Activated CD4-positive, alpha-beta T cell treated with anti-CD3 and anti-CD28 coated beads for 36 hours (primary cell): ENCODE measurements around the gene PNP. TPM values are rescaled to one million over a fixed set of nuclear protein-coding genes. Genes with fewer than 3 reads are reported as not detected.

Source experiments
- ATAC-seq: fragments of 200-7000 bp; cut with Tn5 transposase; one replicate; pipeline ENCODE4 v1.10.0; 2021; ENCODE audit warnings: mild to moderate bottlenecking, moderate library complexity
- CTCF ChIA-PET: fragments of 350-600 bp; sonication (Branson Sonifier 250); formaldehyde crosslinking; loops from one replicate; lab custom pipeline; 2021; ENCODE audit warnings: antibody characterized with exemption; lab: Charles Lee
- POLR2A ChIA-PET: fragments of 350-600 bp; sonication (Branson Sonifier 250); formaldehyde crosslinking; loops from one replicate; lab custom pipeline; 2021; ENCODE audit warnings: antibody characterized with exemption, inconsistent platforms; lab: Charles Lee
- DNase-seq: peaks from one replicate; pipeline ENCODE4 v3.0.0-alpha.2; 2020
- H3K27ac Mint-ChIP-seq: one replicate; pipeline ENCODE4 v1.8.0; 2021; ENCODE audit warnings: mixed read lengths
- H3K27me3 Mint-ChIP-seq: one replicate; pipeline ENCODE4 v1.8.0; 2021; ENCODE audit warnings: mixed read lengths
- H3K36me3 Mint-ChIP-seq: one replicate; pipeline ENCODE4 v1.8.0; 2021; ENCODE audit warnings: low read depth, mixed read lengths
- H3K4me1 Mint-ChIP-seq: one replicate; pipeline ENCODE4 v1.8.0; 2021; ENCODE audit warnings: mixed read lengths
- H3K4me3 Mint-ChIP-seq: one replicate; pipeline ENCODE4 v1.8.0; 2021; ENCODE audit warnings: mild to moderate bottlenecking, moderate library complexity, mixed read lengths
- H3K9me3 Mint-ChIP-seq: one replicate; pipeline ENCODE4 v1.8.0; 2021; ENCODE audit warnings: low read depth, mixed read lengths
- intact Hi-C, 2 experiments: fragments of 100-400 bp; cut with DNase I in 1 of 2; cut with micrococcal nuclease in 1 of 2; formaldehyde crosslinking; loops; one replicate each; pipeline versions ENCODE4 v1.14.2 to v1.15.1; 2022 to 2024; cut with DNase I, micrococcal nuclease
- total RNA-seq, 2 experiments: library from RNA; stranded (reverse); gene quantifications; one replicate each; pipeline ENCODE4 v1.2.3, GENCODE V29; 2021

The PNP gene
- 100 to 1,000 TPM; 160 to 164 TPM for total RNA-seq

GRCh38 chr14:20469242-20469889, at the start of gene PNP:
TSS of gene PNP (plus strand) at chr14:20469406. CDS start at chr14:20469525, 119 bp downstream.
- Mint-ChIP-seq H3K9me3 (no peaks in the 10 kb centered on the region), H3K27me3 (no peaks in the 10 kb centered on the region), H3K36me3 (peaks cover 43% of the 10 kb centered on the region), H3K27ac (peak within 1 kb of the TSS; percentile 97), H3K4me1 (peaks cover 37% of the 10 kb centered on the region), H3K4me3 (peak within 1 kb of the TSS; percentile 91)
- DNase-seq = peak; percentile 93
- ChIA-PET CTCF (interaction anchor here (0.6 to 1.9 kb wide), 10 partner anchors 8 to 140 kb away, joined by 3 to 10 read pairs (median 4); partner anchors contain the start of genes PARP2 and PIP4P1), POLR2A (interaction anchor here (0.6 to 3.0 kb wide), 11 partner anchors 8 to 647 kb away, joined by 3 to 48 read pairs (median 5); partner anchors contain the start of genes APEX1, OSGEP, PARP2 and PIP4P1)
- intact Hi-C loops = loop anchor here (1.0 to 5.0 kb wide), 7 partner anchors 8 to 144 kb away; partner anchors contain the start of genes APEX1 (in 2 of the 2), PARP2 (in 2 of the 2), PIP4P1 (in 2 of the 2) and OSGEP (in 1 of the 2)
- peak; percentile 93 for ATAC-seq

GRCh38 chr14:20419419-20419818, 49.8 kb upstream of the PNP start:
- CTCF ChIA-PET = no interaction called here
- Mint-ChIP-seq H3K4me3 (no peak overlapping the region), H3K9me3 (no peaks in the 10 kb centered on the region), H3K4me1 (peaks cover 11% of the 10 kb centered on the region), H3K27ac (no peak overlapping the region), H3K36me3 (no peaks in the 10 kb centered on the region), H3K27me3 (no peaks in the 10 kb centered on the region)
- DNase-seq = no peak
- POLR2A ChIA-PET = no interaction called here
- ATAC-seq = no peak
- intact Hi-C loops = no loop called here

- ChIA-PET CTCF (interaction anchor here (0.6 to 1.8 kb wide), 3 partner anchors 11 to 95 kb away, joined by 3 to 4 read pairs (median 3); no protein-coding TSS in a partner anchor), POLR2A (no interaction called here)
Measured at GRCh38 chr14:20421267-20421666, 47.9 kb upstream of the PNP start.

GRCh38 chr14:20422886-20423285, 46.3 kb upstream of the PNP start:
- Mint-ChIP-seq H3K4me1 (peaks cover 11% of the 10 kb centered on the region), H3K9me3 (no peaks in the 10 kb centered on the region), H3K36me3 (no peaks in the 10 kb centered on the region), H3K27ac (no peak overlapping the region), H3K27me3 (no peaks in the 10 kb centered on the region), H3K4me3 (no peak overlapping the region)
- DNase-seq (no peak), ATAC-seq (no peak)
- ChIA-PET CTCF (interaction anchor here (1.3 to 4.8 kb wide), 3 partner anchors 8 to 95 kb away, joined by 4 to 39 read pairs (median 4); partner anchors contain the start of gene TEP1), POLR2A (no interaction called here)
- intact Hi-C loops = no loop called here

More at GRCh38 chr14:20421267-20421666, 47.9 kb upstream of the PNP start:
- no peak for ATAC-seq
- Mint-ChIP-seq H3K4me3 (no peak overlapping the region), H3K27ac (no peak overlapping the region), H3K9me3 (no peaks in the 10 kb centered on the region), H3K4me1 (peaks cover 7% of the 10 kb centered on the region), H3K36me3 (no peaks in the 10 kb centered on the region), H3K27me3 (no peaks in the 10 kb centered on the region)
- intact Hi-C loops = no loop called here
- DNase-seq = no peak

GRCh38 chr14:20424851-20425250, 44.4 kb upstream of the PNP start:
- Mint-ChIP-seq H3K9me3 (no peaks in the 10 kb centered on the region), H3K4me1 (peaks cover 28% of the 10 kb centered on the region), H3K27me3 (no peaks in the 10 kb centered on the region), H3K36me3 (no peaks in the 10 kb centered on the region), H3K27ac (no peak overlapping the region), H3K4me3 (no peak overlapping the region)
- ATAC-seq = no peak
- CTCF ChIA-PET = interaction anchor here (0.7 to 4.8 kb wide), 3 partner anchors 10 to 185 kb away, joined by 3 to 39 read pairs (median 3); partner anchors contain the start of gene TEP1
- no peak for DNase-seq
- POLR2A ChIA-PET = no interaction called here
- intact Hi-C loops = no loop called here

GRCh38 chr14:20427231-20428009, 41.8 kb upstream of the PNP start:
- Mint-ChIP-seq H3K36me3 (no peaks in the 10 kb centered on the region), H3K27me3 (no peaks in the 10 kb centered on the region), H3K9me3 (no peaks in the 10 kb centered on the region), H3K4me3 (peak overlapping the region; percentile 37), H3K4me1 (peaks cover 28% of the 10 kb centered on the region), H3K27ac (peak overlapping the region; percentile 81)
- ChIA-PET POLR2A (no interaction called here), CTCF (no interaction called here)
- DNase-seq (no peak), ATAC-seq (peak; percentile 69)
- intact Hi-C loops = no loop called here

GRCh38 chr14:20428010-20428365, 41.2 kb upstream of the PNP start:
- DNase-seq (no peak), ATAC-seq (no peak)
- intact Hi-C loops = no loop called here
- Mint-ChIP-seq H3K4me3 (peak overlapping the region; percentile 37), H3K27ac (peak overlapping the region; percentile 81), H3K36me3 (no peaks in the 10 kb centered on the region), H3K4me1 (peaks cover 28% of the 10 kb centered on the region), H3K27me3 (no peaks in the 10 kb centered on the region), H3K9me3 (no peaks in the 10 kb centered on the region)
- ChIA-PET POLR2A (no interaction called here), CTCF (no interaction called here)

- Mint-ChIP-seq H3K4me1 (peaks cover 28% of the 10 kb centered on the region), H3K9me3 (no peaks in the 10 kb centered on the region), H3K27ac (no peak overlapping the region), H3K4me3 (no peak overlapping the region), H3K36me3 (no peaks in the 10 kb centered on the region), H3K27me3 (no peaks in the 10 kb centered on the region)
- ChIA-PET CTCF (interaction anchor here (3.0 kb wide), 1 partner anchor 14 kb away, joined by 13 read pairs; no protein-coding TSS in a partner anchor), POLR2A (no interaction called here)
- intact Hi-C loops = no loop called here
- DNase-seq = no peak
- no peak for ATAC-seq
Measured at GRCh38 chr14:20428802-20429201, 40.4 kb upstream of the PNP start.

- CTCF ChIA-PET = interaction anchor here (3.0 kb wide), 1 partner anchor 15 kb away, joined by 13 read pairs; no protein-coding TSS in a partner anchor
- intact Hi-C loops = no loop called here
- H3K9me3 Mint-ChIP-seq = no peaks in the 10 kb centered on the region
- peaks cover 28% of the 10 kb centered on the region for H3K4me1 Mint-ChIP-seq
- no peak for DNase-seq
- no peak overlapping the region for H3K4me3 Mint-ChIP-seq
- ATAC-seq = no peak
- no peaks in the 10 kb centered on the region for H3K36me3 Mint-ChIP-seq
- POLR2A ChIA-PET = interaction anchor here (0.6 kb wide), 1 partner anchor 1119 kb away, joined by 3 read pairs; no protein-coding TSS in a partner anchor
- no peaks in the 10 kb centered on the region for H3K27me3 Mint-ChIP-seq
- H3K27ac Mint-ChIP-seq = peak overlapping the region; percentile 6
Measured at GRCh38 chr14:20429801-20430669, 39.2 kb upstream of the PNP start.

- Mint-ChIP-seq H3K27ac (no peak overlapping the region), H3K36me3 (no peaks in the 10 kb centered on the region), H3K9me3 (no peaks in the 10 kb centered on the region), H3K4me1 (peaks cover under 1% of the 10 kb centered on the region), H3K27me3 (no peaks in the 10 kb centered on the region), H3K4me3 (no peak overlapping the region)
- ChIA-PET CTCF (no interaction called here), POLR2A (no interaction called here)
- ATAC-seq (no peak), DNase-seq (no peak)
- intact Hi-C loops = no loop called here
Measured at GRCh38 chr14:20434701-20435581, 34.3 kb upstream of the PNP start.
